ENCODE data around the gene CD300LB. TPM values are rescaled to one million over a fixed set of nuclear protein-coding genes. Genes with fewer than 3 reads are reported as not detected.
"Not testable (repeated sequence)": the region's sequence is repeated elsewhere in the genome, so short reads cannot be mapped to it uniquely, and the experiment has no call there.

The CD300LB gene
- total RNA-seq, 1 experiment from 2014 or later: not detected

DNA sequence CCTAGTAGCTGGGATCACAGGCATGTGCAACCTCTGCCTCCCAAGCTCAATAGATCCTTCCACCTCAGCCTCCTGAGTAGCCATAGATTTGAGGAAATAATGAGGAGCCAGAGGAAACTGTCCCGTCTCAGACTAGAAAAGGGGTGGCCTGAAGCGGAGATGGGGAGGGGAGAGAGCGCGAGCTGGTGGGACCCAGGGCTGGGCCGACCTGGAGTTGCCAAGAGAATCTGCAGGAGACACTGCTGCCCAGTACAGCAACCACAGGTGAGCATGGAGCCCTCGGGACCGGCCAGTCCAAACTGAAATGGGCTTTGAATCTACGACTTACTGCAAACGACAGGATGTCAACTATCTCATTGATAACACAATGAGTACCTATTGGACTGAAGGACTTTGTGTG lies 40.6 kb downstream of the CD300LB start (continued):
- TF ChIP-seq, protein P1, sequence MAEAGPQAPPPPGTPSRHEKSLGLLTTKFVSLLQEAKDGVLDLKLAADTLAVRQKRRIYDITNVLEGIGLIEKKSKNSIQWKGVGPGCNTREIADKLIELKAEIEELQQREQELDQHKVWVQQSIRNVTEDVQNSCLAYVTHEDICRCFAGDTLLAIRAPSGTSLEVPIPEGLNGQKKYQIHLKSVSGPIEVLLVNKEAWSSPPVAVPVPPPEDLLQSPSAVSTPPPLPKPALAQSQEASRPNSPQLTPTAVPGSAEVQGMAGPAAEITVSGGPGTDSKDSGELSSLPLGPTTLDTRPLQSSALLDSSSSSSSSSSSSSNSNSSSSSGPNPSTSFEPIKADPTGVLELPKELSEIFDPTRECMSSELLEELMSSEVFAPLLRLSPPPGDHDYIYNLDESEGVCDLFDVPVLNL (CRISPR knock-in tag; IDR thresholded peaks at IDR 0.05; ENCODE audit: borderline replicate concordance, low read depth): no peak

DNA sequence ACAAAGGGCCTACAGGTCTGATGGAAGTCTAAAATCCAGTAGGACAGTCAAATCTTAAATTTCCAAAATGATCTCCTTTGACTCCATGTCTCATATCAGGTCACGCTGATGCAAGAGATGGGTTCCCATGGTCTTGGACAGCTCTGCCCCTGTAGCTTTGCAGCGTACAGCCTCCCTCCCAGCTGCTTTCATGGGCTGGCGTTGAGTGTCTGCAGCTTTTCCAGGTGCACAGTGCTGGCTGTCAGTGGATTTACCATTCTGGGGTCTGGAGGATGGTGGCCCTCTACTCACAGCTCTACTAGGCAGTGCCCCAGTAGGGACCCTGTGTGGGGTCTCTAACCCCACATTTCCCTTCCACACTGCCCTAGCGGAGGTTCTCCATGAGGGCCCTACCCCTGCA lies 43.0 kb downstream of the CD300LB start:
- POLR2A ChIA-PET; H3K27ac Mint-ChIP-seq; H3K4me3 Mint-ChIP-seq; ATAC-seq; H3K36me3 Mint-ChIP-seq; H3K4me1 Mint-ChIP-seq; DNase-seq (ENCODE audit: low spot score): not testable (repeated sequence)
- Mint-ChIP-seq H3K27me3 (ENCODE audit: low read depth) (peaks cover 13% of the 10 kb centered on the region), H3K9me3 (peaks cover 26% of the 10 kb centered on the region)
- CTCF ChIA-PET: interaction anchor here (0.7 to 1.7 kb wide), 2 partner anchors 120 to 127 kb away, joined by 3 to 4 read pairs; partner anchors contain the start of gene BTBD17

DNA sequence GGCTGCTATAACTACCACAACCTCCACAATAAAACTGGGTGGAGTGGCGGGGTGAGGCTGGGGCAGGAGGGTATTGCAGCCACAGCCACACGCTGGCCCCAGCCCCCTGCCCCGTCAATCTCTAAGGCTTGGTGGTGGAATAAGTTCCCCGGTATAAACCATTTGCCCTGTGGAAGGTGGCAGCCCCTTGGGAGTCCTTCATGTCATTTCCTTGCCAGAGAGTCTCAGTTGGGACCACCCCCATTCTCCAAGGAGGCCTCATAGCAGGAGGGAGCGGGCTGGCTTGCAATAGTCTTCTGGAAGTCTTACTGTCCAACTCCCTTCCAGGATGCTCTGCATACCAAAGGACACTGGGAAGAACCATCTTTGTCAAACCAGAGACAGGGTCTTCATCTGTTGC lies 45.4 kb downstream of the CD300LB start:
- ChIA-PET CTCF (interaction anchor here (1.1 kb wide), 1 partner anchor 118 kb away, joined by 4 read pairs; no protein-coding TSS in a partner anchor), POLR2A (no interaction called here)
- H3K27me3 Mint-ChIP-seq (ENCODE audit: low read depth): peaks cover 13% of the 10 kb centered on the region
- ATAC-seq (no peak), DNase-seq (ENCODE audit: low spot score) (no peak)
- no peak for TF ChIP-seq ZNF317 (CRISPR knock-in tag; IDR thresholded peaks at IDR 0.05; ENCODE audit: borderline replicate concordance, low read depth)
- no peaks in the 10 kb centered on the region for H3K4me1 Mint-ChIP-seq
- H3K36me3 Mint-ChIP-seq: peaks cover 9% of the 10 kb centered on the region
- peaks cover 26% of the 10 kb centered on the region for H3K9me3 Mint-ChIP-seq
- no peak overlapping the region for H3K4me3 Mint-ChIP-seq
- H3K27ac Mint-ChIP-seq: no peak overlapping the region

DNA sequence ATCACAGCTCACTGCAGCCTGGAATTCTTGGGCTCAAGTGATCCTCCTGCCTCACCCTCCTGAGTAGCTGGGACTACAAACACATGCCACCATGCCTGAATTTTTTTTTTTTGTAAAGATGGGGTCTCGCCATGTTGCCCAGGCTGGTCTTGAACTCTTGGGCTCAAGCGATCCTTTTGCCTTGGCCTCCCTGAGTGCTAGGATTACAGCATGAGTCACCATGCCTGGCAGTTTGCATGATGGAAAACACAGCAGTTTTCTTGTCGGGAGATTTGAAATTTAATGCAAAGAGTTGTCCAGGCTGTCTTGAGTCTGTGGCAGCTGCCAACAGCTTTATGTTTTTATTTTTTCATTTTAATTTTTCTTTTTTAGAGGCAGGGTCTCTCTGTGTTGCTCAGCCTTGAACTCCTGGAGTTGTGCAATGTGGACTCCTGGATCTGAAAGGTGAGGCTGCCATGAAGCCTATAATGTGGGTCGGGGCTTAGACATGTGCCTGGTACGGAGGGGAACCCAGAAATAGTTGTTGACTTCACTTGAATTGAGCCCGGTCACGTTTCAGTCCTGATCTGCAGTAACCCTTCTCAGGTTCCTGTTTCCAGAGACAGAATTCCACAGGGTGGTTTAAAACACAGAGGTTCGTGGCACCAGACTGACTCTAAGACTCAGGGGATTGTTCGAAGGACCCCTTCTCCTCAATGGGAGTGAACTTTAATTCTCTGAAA lies 46.1 kb downstream of the CD300LB start:
- CTCF ChIA-PET: interaction anchor here (0.9 to 1.6 kb wide), 2 partner anchors 106 to 124 kb away, joined by 3 to 9 read pairs; partner anchors contain the start of gene BTBD17
- DNase-seq (ENCODE audit: low spot score): no peak
- Mint-ChIP-seq H3K9me3 (peaks cover 26% of the 10 kb centered on the region), H3K36me3 (peaks cover 9% of the 10 kb centered on the region), H3K27me3 (ENCODE audit: low read depth) (peaks cover 13% of the 10 kb centered on the region), H3K27ac (no peak overlapping the region), H3K4me1 (no peaks in the 10 kb centered on the region), H3K4me3 (no peak overlapping the region)
- no peak for ATAC-seq
- TF ChIP-seq, protein P2, sequence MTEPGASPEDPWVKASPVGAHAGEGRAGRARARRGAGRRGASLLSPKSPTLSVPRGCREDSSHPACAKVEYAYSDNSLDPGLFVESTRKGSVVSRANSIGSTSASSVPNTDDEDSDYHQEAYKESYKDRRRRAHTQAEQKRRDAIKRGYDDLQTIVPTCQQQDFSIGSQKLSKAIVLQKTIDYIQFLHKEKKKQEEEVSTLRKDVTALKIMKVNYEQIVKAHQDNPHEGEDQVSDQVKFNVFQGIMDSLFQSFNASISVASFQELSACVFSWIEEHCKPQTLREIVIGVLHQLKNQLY (CRISPR knock-in tag; IDR thresholded peaks at IDR 0.05): no peak
- TF ChIP-seq, protein P3, sequence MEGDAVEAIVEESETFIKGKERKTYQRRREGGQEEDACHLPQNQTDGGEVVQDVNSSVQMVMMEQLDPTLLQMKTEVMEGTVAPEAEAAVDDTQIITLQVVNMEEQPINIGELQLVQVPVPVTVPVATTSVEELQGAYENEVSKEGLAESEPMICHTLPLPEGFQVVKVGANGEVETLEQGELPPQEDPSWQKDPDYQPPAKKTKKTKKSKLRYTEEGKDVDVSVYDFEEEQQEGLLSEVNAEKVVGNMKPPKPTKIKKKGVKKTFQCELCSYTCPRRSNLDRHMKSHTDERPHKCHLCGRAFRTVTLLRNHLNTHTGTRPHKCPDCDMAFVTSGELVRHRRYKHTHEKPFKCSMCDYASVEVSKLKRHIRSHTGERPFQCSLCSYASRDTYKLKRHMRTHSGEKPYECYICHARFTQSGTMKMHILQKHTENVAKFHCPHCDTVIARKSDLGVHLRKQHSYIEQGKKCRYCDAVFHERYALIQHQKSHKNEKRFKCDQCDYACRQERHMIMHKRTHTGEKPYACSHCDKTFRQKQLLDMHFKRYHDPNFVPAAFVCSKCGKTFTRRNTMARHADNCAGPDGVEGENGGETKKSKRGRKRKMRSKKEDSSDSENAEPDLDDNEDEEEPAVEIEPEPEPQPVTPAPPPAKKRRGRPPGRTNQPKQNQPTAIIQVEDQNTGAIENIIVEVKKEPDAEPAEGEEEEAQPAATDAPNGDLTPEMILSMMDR (IDR thresholded peaks at IDR 0.05): no peak
- TF ChIP-seq FOXK1 (CRISPR knock-in tag; IDR thresholded peaks at IDR 0.05): no peak
- no peak for TF ChIP-seq NR3C1 (CRISPR knock-in tag; conservative IDR thresholded peaks at IDR 0.05; ENCODE audit: low read depth)
- TF ChIP-seq, protein P4, sequence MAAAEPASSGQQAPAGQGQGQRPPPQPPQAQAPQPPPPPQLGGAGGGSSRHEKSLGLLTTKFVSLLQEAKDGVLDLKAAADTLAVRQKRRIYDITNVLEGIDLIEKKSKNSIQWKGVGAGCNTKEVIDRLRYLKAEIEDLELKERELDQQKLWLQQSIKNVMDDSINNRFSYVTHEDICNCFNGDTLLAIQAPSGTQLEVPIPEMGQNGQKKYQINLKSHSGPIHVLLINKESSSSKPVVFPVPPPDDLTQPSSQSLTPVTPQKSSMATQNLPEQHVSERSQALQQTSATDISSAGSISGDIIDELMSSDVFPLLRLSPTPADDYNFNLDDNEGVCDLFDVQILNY (CRISPR knock-in tag; IDR thresholded peaks at IDR 0.05): no peak
- TF ChIP-seq, protein P5, sequence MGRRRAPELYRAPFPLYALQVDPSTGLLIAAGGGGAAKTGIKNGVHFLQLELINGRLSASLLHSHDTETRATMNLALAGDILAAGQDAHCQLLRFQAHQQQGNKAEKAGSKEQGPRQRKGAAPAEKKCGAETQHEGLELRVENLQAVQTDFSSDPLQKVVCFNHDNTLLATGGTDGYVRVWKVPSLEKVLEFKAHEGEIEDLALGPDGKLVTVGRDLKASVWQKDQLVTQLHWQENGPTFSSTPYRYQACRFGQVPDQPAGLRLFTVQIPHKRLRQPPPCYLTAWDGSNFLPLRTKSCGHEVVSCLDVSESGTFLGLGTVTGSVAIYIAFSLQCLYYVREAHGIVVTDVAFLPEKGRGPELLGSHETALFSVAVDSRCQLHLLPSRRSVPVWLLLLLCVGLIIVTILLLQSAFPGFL (CRISPR knock-in tag; IDR thresholded peaks at IDR 0.05; ENCODE audit: borderline replicate concordance): no peak
- TF ChIP-seq, protein P6, sequence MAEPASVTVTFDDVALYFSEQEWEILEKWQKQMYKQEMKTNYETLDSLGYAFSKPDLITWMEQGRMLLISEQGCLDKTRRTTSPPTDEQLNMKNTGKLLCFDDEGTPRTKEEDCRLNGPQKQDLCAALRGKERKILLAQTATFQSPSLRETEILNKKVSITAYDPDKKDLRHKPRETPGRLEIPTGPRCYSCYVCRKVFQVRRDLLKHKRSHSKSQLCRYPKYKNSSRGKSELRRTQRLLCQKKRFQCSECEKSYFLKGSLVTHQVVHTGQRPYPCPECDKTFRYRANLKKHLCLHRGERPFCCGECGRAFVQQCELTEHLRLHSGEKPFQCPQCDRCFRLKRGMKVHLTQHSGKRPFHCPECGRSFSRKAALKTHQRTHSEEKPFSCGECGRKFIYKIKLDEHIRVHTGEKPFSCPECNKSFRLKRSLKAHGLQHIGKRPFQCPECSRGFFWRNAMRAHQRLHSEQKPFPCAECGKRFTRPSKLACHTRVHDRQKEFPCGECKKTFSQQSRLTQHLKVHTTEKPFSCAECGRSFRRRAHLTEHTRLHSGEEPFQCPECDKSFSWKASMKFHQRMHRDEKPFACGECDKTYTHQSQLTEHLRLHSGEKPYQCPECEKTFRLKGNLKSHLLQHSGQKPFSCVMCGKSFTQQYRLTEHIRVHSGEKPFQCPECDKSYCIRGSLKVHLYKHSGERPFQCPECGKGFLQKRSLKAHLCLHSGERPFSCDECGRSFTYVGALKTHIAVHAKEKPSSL (CRISPR knock-in tag; conservative IDR thresholded peaks at IDR 0.05): no peak
- TF ChIP-seq NR1H2 (CRISPR knock-in tag; IDR thresholded peaks at IDR 0.05): no peak
- TF ChIP-seq GTF2I (CRISPR knock-in tag; conservative IDR thresholded peaks at IDR 0.05): no peak
- TF ChIP-seq GRHL2 (CRISPR knock-in tag; IDR thresholded peaks at IDR 0.05; ENCODE audit: insufficient replicate concordance, severe bottlenecking): no peak
- TF ChIP-seq ZNF219 (CRISPR knock-in tag; IDR thresholded peaks at IDR 0.05; ENCODE audit: borderline replicate concordance): no peak
- POLR2A ChIA-PET: no interaction called here
